Type B pancreatic cell (in vitro differentiated cells): Measurements from ENCODE around the gene ARFGAP1. TPM values are rescaled to one million over a fixed set of nuclear protein-coding genes. Genes with fewer than 3 reads are reported as not detected.

Experiments used
- DNase-seq: peaks from one replicate; pipeline ENCODE4 v3.0.0; 2021; ENCODE audit warnings: mixed read lengths; ENCODE audit not compliant: unreplicated experiment; ENCODE audit errors: extremely low spot score
- H3K27ac Mint-ChIP-seq: 2 replicates; pipeline ENCODE4 v1.8.0; 2021; ENCODE audit warnings: mild to moderate bottlenecking, mixed read lengths
- H3K27me3 Mint-ChIP-seq: 2 replicates; pipeline ENCODE4 v1.8.0; 2021; ENCODE audit warnings: mixed read lengths
- H3K36me3 Mint-ChIP-seq: 2 replicates; pipeline ENCODE4 v1.8.0; 2021; ENCODE audit warnings: mixed read lengths
- H3K4me1 Mint-ChIP-seq: one replicate; pipeline ENCODE4 v1.8.0; 2021; ENCODE audit warnings: mixed read lengths; ENCODE audit not compliant: unreplicated experiment
- H3K4me3 Mint-ChIP-seq: 2 replicates; pipeline ENCODE4 v1.8.0; 2021; ENCODE audit warnings: mild to moderate bottlenecking, mixed read lengths
- H3K9me3 Mint-ChIP-seq: 2 replicates; pipeline ENCODE4 v1.8.0; 2021; ENCODE audit warnings: mixed read lengths
- CTCF ChIP-seq: fragments of 200-600 bp; sonication (generic); conservative IDR thresholded peaks from 2 replicates; pipeline ENCODE4 v1.5.0; 2021; ENCODE audit warnings: antibody characterized with exemption, mild to moderate bottlenecking
- total RNA-seq: library from RNA; stranded (reverse); gene quantifications from 2 replicates; pipeline ENCODE4 v1.2.1, GENCODE V29; 2021; ENCODE audit warnings: low replicate concordance

The ARFGAP1 gene
- total RNA-seq, 1 donor from 2014 or later, result 132 TPM

GRCh38 chr20:63253438-63254231 is 19.0 kb upstream of the ARFGAP1 start:
- no peaks in the 10 kb centered on the region for H3K9me3 Mint-ChIP-seq
- H3K27me3 Mint-ChIP-seq, result peaks cover 39% of the 10 kb centered on the region
- H3K27ac Mint-ChIP-seq, result no peak overlapping the region
- DNase-seq, result no peak
- H3K36me3 Mint-ChIP-seq, result no peaks in the 10 kb centered on the region
- peaks cover 26% of the 10 kb centered on the region for H3K4me1 Mint-ChIP-seq
- no peak for TF ChIP-seq CTCF
- peak overlapping the region; percentile 80 for H3K4me3 Mint-ChIP-seq

- peak within 1 kb of the TSS; percentile 84 for H3K4me3 Mint-ChIP-seq
- no peaks in the 10 kb centered on the region for H3K9me3 Mint-ChIP-seq
- H3K36me3 Mint-ChIP-seq, result no peaks in the 10 kb centered on the region
- TF ChIP-seq CTCF, result no peak
- H3K27ac Mint-ChIP-seq, result peak within 1 kb of the TSS; percentile 46
- peaks cover 26% of the 10 kb centered on the region for H3K4me1 Mint-ChIP-seq
- H3K27me3 Mint-ChIP-seq, result peaks cover 39% of the 10 kb centered on the region
- DNase-seq, result no peak
Observed at GRCh38 chr20:63254232-63254605, 18.4 kb upstream of the ARFGAP1 start, which contains the start of gene NKAIN4. Gene NKAIN4, minus strand, starts transcription at chr20:63254463. Its CDS starts 13 bp downstream, at chr20:63254450.

GRCh38 chr20:63254606-63255384 is 17.8 kb upstream of the ARFGAP1 start:
- Mint-ChIP-seq H3K36me3 (no peaks in the 10 kb centered on the region), H3K27ac (no peak overlapping the region), H3K4me1 (peaks cover 26% of the 10 kb centered on the region), H3K4me3 (peak overlapping the region; percentile 84), H3K9me3 (no peaks in the 10 kb centered on the region), H3K27me3 (peaks cover 39% of the 10 kb centered on the region)
- DNase-seq, result no peak
- no peak for TF ChIP-seq CTCF

- Mint-ChIP-seq H3K27ac (peak overlapping the region; percentile 67), H3K9me3 (no peaks in the 10 kb centered on the region), H3K4me3 (peak overlapping the region; percentile 64), H3K36me3 (no peaks in the 10 kb centered on the region), H3K4me1 (peaks cover 26% of the 10 kb centered on the region), H3K27me3 (peaks cover 35% of the 10 kb centered on the region)
- DNase-seq, result no peak
- TF ChIP-seq CTCF, result no peak
Observed at GRCh38 chr20:63255931-63256704, 16.5 kb upstream of the ARFGAP1 start.

- TF ChIP-seq CTCF, result no peak
- H3K9me3 Mint-ChIP-seq, result no peaks in the 10 kb centered on the region
- H3K27me3 Mint-ChIP-seq, result peaks cover 32% of the 10 kb centered on the region
- DNase-seq, result no peak
- H3K27ac Mint-ChIP-seq, result no peak overlapping the region
- H3K4me1 Mint-ChIP-seq, result peaks cover 32% of the 10 kb centered on the region
- no peak overlapping the region for H3K4me3 Mint-ChIP-seq
- no peaks in the 10 kb centered on the region for H3K36me3 Mint-ChIP-seq
Observed at GRCh38 chr20:63256954-63257353, 15.7 kb upstream of the ARFGAP1 start.
